ENCODE results near the gene PRSS16.
"Not testable (repeated sequence)": the region's sequence is repeated elsewhere in the genome, so short reads cannot be mapped to it uniquely, and the experiment has no call there.

The PRSS16 gene

DNA sequence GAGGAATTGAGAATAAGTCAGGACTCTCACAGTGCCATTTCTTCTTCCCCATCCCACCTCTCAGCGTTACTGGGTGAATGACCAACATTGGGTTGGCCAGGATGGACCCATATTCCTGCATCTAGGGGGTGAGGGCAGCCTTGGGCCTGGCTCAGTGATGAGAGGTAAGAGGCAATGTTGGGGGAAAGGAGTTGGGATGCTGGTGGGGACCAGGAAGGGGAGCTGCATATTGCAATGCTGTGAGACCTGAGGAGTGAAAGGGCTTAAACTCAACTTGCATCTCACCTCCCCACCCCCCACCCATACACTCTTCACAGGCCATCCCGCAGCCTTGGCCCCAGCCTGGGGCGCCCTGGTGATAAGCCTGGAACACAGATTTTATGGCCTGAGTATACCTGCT lies 1.3 kb downstream of the PRSS16 start:
- no peak for DNase-seq

- no peak for DNase-seq
These were observed 3.0 kb downstream of the PRSS16 start for GRCh38 chr6:27250277-27251111.

DNA sequence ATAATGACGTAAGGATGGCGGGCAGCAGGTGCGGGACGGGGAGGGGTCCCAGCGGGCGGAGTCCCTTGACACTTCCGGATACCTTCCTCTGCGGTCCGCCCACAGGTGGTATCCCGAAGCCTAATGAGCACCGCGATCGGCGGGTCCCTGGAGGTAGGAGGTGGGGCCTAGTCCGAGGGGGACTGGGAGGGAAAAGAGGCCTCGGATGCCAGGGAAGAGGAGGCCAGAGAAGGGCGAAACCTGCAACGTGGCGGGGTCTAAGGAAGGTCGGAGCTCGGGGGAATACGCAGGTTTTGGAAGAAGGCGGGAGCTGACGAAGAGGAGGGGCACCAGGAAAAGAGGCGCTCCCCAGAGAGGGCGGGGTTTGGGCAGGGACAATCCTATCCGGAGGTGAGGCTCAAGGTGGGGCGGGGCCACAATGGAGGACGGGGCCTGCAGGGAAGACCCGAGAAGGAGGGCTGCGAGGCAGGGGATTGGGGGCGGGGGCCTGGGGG lies 3.7 kb downstream of the PRSS16 start:
- peak; percentile 67 for DNase-seq

DNA sequence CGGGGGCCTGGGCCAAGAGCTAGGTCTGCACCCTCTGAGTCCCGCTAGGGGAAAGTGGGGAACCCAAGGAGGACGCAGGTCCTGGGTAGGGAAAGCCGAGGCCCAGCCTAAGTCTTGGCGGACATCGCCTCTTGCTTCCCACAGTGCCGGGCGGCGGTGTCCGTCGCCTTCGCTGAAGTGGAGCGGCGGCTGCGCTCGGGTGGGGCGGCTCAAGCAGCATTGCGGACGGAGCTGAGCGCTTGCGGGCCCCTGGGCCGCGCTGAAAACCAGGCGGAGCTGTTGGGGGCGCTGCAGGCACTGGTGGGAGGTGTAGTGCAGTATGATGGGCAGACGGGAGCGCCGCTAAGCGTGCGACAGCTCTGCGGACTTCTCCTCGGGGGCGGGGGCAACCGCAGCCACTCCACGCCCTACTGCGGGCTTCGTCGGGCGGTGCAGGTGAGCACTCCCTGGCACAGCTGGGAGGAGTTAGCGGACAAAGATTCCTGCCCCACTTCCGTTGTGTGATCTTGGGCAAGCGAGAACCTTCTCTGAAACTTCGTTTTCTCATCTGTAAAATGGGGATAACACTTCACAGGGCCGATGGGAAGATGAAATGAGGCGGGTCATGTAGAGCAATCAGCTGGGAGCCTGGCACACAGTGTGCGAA lies 4.2 kb downstream of the PRSS16 start:
- peak; percentile 54 for DNase-seq

DNA sequence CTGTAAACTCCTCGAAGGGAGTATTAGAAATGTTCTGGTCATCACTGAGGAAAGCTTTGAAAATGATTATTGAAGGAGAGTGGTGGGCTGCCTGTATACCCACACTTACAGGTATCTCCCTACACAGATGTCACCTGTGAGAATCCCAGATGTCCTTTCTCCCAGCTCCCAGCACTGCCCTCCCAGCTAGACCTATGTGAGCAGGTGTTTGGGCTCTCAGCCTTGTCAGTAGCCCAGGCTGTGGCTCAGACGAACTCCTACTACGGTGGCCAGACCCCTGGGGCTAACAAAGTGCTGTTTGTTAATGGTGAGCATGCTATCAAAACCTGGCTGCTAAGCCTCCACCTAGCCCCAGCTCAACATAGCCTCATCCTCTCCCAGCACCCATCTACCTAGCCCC lies 7.1 kb downstream of the PRSS16 start:
- DNase-seq: no peak

- no peak for DNase-seq
These were observed 8.4 kb downstream of the PRSS16 start for GRCh38 chr6:27255866-27256265.

DNA sequence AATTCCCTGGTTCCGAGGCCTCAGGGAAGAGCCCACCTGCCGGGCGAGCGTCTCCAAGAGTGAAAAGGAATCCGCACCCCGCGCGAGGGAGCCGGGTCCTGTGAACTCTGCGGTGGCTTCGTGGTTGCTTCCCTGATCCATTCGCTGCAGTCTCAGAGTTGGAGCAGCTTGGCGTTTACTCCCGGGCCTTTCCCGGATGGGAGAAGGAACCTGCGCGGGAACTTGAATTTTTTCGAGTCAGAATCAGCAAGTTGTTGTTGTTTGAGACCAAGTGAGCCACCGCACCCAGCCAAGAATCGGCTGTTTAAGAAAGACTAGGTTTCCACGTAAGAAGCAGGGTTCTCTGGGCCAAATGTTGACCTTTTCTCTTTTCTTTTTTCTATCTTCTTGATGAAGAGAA lies 12.9 kb downstream of the PRSS16 start:
- peak; percentile 33 for DNase-seq

- no peak for DNase-seq
These were observed 13.4 kb downstream of the PRSS16 start for GRCh38 chr6:27260836-27261375.

GRCh38 chr6:27263886-27264285 lies 16.4 kb downstream of the PRSS16 start:
- no peak for DNase-seq

GRCh38 chr6:27267003-27267402 lies 19.5 kb downstream of the PRSS16 start:
- not testable (repeated sequence) for DNase-seq

GRCh38 chr6:27267857-27268434 lies 20.4 kb downstream of the PRSS16 start:
- no peak for DNase-seq

DNA sequence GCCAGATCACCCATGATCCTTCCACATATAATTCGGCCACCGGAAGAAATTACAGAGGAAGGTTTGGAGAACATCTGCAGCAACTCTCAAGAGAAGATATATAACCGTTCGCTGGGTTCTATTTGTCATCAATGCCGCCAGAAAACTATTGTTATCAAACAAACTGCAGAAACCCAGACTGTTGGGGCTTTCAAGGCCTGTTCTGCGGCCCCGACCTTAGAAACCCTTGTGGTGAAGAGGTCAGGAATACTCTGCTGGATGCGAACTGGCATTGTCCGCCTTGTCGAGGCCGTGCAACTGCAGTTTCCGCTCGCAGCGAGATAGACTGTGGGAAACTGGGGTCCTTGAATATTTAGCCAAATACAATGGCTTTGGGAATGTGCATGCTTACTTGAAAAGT lies 21.3 kb downstream of the PRSS16 start:
- no peak for DNase-seq

DNA sequence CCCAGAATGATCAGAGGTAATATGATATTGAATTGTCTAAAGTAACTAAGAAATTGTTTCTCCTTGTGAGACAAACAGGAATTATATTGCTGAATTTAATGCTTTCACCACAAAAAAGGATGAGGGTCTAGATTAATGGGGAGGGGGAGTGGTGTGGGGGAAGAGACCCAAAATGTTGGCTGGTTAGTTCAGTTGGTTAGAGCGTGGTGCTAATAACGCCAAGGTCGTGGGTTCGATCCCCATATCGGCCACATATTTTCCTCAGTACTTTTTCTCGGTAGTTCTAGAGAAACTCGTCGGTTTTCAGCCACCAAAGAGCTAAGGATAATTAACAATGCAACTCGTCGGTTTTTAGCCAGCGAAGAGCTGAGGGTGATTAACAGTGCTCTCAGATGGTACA lies 26.3 kb downstream of the PRSS16 start:
- DNase-seq: no peak

- peak; percentile 59 for DNase-seq
These were observed 27.8 kb downstream of the PRSS16 start for GRCh38 chr6:27275025-27275956.

GRCh38 chr6:27279513-27280063 lies 32.1 kb downstream of the PRSS16 start:
- peak; percentile 39 for DNase-seq

GRCh38 chr6:27280064-27280539 lies 32.6 kb downstream of the PRSS16 start:
- peak; percentile 73 for DNase-seq

DNA sequence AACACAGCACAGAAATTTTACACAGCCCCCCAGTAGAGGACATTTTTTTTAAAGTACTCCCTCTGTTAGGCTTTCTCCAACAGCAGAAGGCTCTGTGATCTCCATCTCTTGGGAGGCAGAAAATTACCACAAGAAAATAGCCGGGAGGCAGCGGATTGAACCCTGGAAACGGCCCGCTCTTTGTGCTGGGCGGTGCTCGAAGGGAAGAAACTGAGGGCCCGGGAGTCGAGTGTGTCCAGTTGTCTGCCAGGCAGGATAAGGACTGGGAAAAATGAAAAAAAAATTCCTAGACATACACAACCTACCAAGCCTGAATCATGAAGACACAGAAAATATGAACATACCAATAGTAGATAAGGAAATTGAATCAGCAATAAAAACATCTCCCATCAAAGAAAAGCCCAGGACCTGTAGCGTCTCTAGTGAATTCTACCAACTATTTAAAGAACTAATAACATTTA lies 33.1 kb downstream of the PRSS16 start:
- peak; percentile 60 for DNase-seq

DNA sequence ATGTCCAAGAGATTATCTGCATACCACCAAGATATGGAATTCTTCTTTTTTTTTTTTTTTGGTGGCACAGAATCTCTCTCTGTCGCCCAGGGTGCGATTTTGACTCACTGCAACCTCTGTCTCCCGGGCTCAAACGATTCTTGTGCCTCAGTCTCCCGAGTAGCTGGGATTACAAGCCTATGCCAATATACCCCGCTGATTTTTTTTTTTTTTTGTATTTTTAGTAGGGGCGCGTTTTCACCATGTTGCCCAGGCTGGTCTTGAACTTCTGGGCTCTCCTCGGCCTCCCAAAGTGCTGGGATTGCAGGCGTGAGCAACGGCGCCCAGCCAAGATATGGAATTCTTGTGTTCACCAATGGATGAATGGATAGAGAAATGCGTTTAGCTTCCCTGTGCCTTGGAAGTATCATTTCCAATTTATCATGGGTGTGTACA lies 33.6 kb downstream of the PRSS16 start:
- DNase-seq: peak; percentile 41

DNA sequence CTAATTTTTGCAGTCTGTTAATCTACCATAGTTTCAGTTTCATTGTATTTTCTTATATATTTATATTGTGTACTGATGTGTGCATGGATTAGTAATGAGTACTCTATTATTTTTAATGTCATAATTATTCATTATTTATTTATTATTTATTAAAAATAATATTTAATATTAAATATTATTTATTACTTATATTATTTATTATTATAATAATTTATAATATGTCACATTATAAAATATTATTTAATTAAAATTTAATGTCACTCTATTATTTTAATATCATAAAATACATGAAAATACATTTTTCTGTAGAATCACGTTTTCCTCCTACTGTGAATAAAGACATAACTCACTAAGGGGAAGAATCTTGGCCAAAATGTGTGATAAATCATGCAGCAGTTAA lies 34.1 kb downstream of the PRSS16 start:
- DNase-seq: no peak

GRCh38 chr6:27283279-27283678 lies 35.8 kb downstream of the PRSS16 start:
- DNase-seq: no peak

DNA sequence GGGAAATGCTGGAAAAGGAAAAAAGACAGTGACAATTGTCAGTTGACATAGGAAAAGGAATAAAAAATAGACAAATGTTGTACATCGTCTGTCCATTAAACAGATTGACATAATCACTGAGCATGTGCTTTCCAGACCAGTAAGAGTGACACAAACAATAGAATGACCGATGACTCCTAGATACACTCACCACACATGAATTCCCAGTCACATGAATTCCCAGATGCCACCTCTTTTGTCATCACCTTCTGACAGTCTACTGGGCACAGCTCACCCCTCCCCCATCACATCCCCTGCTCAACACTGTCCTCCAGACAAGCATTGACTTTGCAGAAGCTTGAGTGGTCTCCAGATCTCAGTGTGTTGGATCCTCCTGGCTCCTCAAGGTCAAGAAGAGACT lies 38.6 kb downstream of the PRSS16 start:
- DNase-seq: no peak

GRCh38 chr6:27287751-27288135 lies 40.2 kb downstream of the PRSS16 start:
- no peak for DNase-seq

All from EL (cell line).